ENCODE measurements around the gene MIOS. TPM values are rescaled to one million over a fixed set of nuclear protein-coding genes. Genes with fewer than 3 reads are reported as not detected.

MIOS gene
- polyA plus RNA-seq, 3 donors = 18.3 to 32.6 (median 20.2) TPM

DNA sequence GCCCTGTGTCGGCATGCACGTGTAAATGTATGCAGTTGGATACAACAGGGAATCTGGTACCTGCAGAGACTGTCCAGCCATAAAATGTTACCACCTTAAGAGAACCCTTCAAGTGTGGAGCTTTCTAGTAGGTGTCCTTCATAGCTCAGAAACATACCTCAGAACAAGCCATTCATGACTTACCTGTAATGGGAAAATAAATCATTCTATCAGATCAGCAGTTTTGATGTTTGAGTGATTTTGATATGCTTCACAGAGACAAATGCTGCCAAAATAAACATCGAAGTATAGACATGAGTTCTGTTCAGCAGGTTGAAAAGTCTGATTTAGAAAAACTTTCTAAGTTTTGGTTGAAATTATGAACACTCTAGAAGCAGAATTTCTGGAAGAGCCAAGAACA, 40.3 kb downstream of the MIOS start:
- Mint-ChIP-seq H3K9me3 (peaks cover 0 to 7% (median 0%) of the 10 kb centered on the region in 7 donors), H3K4me3 (no peak overlapping the region), H3K27ac (no peak overlapping the region), H3K4me1 (no peaks in the 10 kb centered on the region), H3K36me3 (peaks cover 26 to 35% of the 10 kb centered on the region in 2 donors), H3K27me3 (ENCODE audit: low read depth in 3 of 3) (no peaks in the 10 kb centered on the region)
- H3K36me3 ChIP-seq (replicated peaks in 1 of 2; ENCODE audit: control insufficient read depth in 1 of 2, insufficient read depth in 2 of 2, low read length in 2 of 2) = peaks cover 32 to 42% of the 10 kb centered on the region in 2 donors
- no peak overlapping the region for H3K9ac ChIP-seq (ENCODE audit: insufficient read depth, low read length, poor library complexity, severe bottlenecking)
- no peaks in the 10 kb centered on the region for H4K20me1 ChIP-seq (ENCODE audit: insufficient read depth, low read length)
- H3K79me2 ChIP-seq (ENCODE audit: insufficient read depth, low read length) = no peaks in the 10 kb centered on the region
- no peaks in the 10 kb centered on the region for H3K27me3 ChIP-seq (ENCODE audit: control insufficient read depth in 2 of 2, insufficient read depth in 2 of 2, low read length in 2 of 2)
- H3K4me3 ChIP-seq (replicated peaks in 1 of 3; ENCODE audit: low read depth in 2 of 3, low read length in 3 of 3) = no peak overlapping the region
- H3K9me3 ChIP-seq (replicated peaks in 1 of 2; ENCODE audit: control insufficient read depth in 1 of 2, insufficient read depth in 1 of 2, low read length in 2 of 2) = no peaks in the 10 kb centered on the region
- DNase-seq = no peak
- no peak overlapping the region for H2AFZ ChIP-seq (ENCODE audit: insufficient read depth, low read depth, low read length, poor library complexity, severe bottlenecking)
- no peak for TF ChIP-seq CTCF (IDR thresholded peaks at IDR 0.05)
- no peaks in the 10 kb centered on the region for H3K4me1 ChIP-seq (ENCODE audit: control insufficient read depth in 1 of 2, insufficient read depth in 2 of 2, low read length in 2 of 2)
- H3K27ac ChIP-seq (ENCODE audit: low read depth in 1 of 2, low read length in 2 of 2) = no peak overlapping the region
- H3K4me2 ChIP-seq (replicated peaks; ENCODE audit: extremely low read depth, low read length, poor library complexity, severe bottlenecking) = no peak overlapping the region
- 100% methylated on average over 1 of the region's 3 CpGs for WGBS (ENCODE audit: insufficient coverage)
- intact Hi-C loops (cut with micrococcal nuclease) = no loop called here

DNA sequence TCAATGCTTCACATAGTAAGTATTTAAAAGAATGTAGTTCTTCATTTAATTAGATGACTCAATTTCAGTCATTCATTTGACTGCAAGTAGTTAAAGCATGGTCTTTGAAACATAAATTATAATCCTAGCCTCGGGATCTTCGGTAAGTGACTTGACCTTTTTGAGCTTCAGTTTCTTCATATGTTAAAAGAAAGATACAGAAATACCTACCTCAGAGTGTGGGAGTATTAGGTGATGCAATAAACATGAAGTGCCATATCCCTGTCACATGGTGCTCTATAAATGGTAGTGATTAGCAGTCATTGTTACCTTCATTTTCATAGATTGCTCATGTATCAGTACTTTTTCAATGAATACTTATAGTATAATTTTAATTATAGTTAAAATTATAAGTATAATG, 42.6 kb downstream of the MIOS start:
- Mint-ChIP-seq H3K27ac (no peak overlapping the region), H3K27me3 (ENCODE audit: low read depth in 3 of 3) (no peaks in the 10 kb centered on the region), H3K4me3 (no peak overlapping the region), H3K36me3 (peaks cover 26 to 35% of the 10 kb centered on the region in 2 donors), H3K9me3 (no peaks in the 10 kb centered on the region), H3K4me1 (no peaks in the 10 kb centered on the region)
- Histone ChIP-seq H3K4me3 (replicated peaks in 1 of 3; ENCODE audit: low read depth in 2 of 3, low read length in 3 of 3) (no peak overlapping the region), H3K79me2 (ENCODE audit: insufficient read depth, low read length) (no peaks in the 10 kb centered on the region), H3K4me2 (replicated peaks; ENCODE audit: extremely low read depth, low read length, poor library complexity, severe bottlenecking) (no peak overlapping the region), H3K27me3 (ENCODE audit: control insufficient read depth in 2 of 2, insufficient read depth in 2 of 2, low read length in 2 of 2) (no peaks in the 10 kb centered on the region), H2AFZ (ENCODE audit: insufficient read depth, low read depth, low read length, poor library complexity, severe bottlenecking) (no peak overlapping the region), H3K4me1 (ENCODE audit: control insufficient read depth in 1 of 2, insufficient read depth in 2 of 2, low read length in 2 of 2) (no peaks in the 10 kb centered on the region), H3K9ac (ENCODE audit: insufficient read depth, low read length, poor library complexity, severe bottlenecking) (no peak overlapping the region), H4K20me1 (ENCODE audit: insufficient read depth, low read length) (no peaks in the 10 kb centered on the region), H3K9me3 (replicated peaks in 1 of 2; ENCODE audit: control insufficient read depth in 1 of 2, insufficient read depth in 1 of 2, low read length in 2 of 2) (no peaks in the 10 kb centered on the region), H3K36me3 (replicated peaks in 1 of 2; ENCODE audit: control insufficient read depth in 1 of 2, insufficient read depth in 2 of 2, low read length in 2 of 2) (peaks cover 32 to 42% of the 10 kb centered on the region in 2 donors), H3K27ac (ENCODE audit: low read depth in 1 of 2, low read length in 2 of 2) (no peak overlapping the region)
- WGBS (ENCODE audit: insufficient coverage) = no CpG with 5 or more reads among the region's 2 CpGs
- no peak for DNase-seq
- TF ChIP-seq CTCF (IDR thresholded peaks at IDR 0.05) = no peak
- intact Hi-C loops (cut with micrococcal nuclease) = no loop called here
